Motor neuron (in vitro differentiated cells): ENCODE results near the gene TCERG1L. TPM values are rescaled to one million over a fixed set of nuclear protein-coding genes. Genes with fewer than 3 reads are reported as not detected.

Experiments used
- ATAC-seq, 8 experiments: fragments of 200-7000 bp; cut with Tn5 transposase; replicated peaks in 6 of 8; 2 replicates each; pipeline ENCODE4 v1.8.0; 2021; ENCODE audit warnings: mild to moderate bottlenecking in 8 of 8, moderate library complexity in 8 of 8
- H3K27ac ChIP-seq, 2 donors: fragments of 250-450 bp; sonication (Bioruptor Pico); 2 replicates each; pipeline ENCODE4 v1.9.0; 2021; ENCODE audit warnings: antibody characterized with exemption in 2 of 2, mild to moderate bottlenecking in 2 of 2, moderate library complexity in 1 of 2
- H3K4me1 ChIP-seq, 2 donors: fragments of 250-450 bp; sonication (Bioruptor Pico); replicated peaks in 1 of 2; 2 replicates each; pipeline ENCODE4 v1.6.1; 2021; ENCODE audit warnings: antibody characterized with exemption in 2 of 2, mild to moderate bottlenecking in 2 of 2, moderate library complexity in 1 of 2
- H3K4me3 ChIP-seq, 5 donors: fragments of 250-450 bp; sonication (Bioruptor Pico); 2 replicates each; pipeline ENCODE4 v1.9.0; 2021; ENCODE audit warnings: antibody characterized with exemption in 5 of 5, mild to moderate bottlenecking in 5 of 5, moderate library complexity in 4 of 5
- WGBS, 10 experiments: fragments of 450-650 bp; shearing (Covaris generic); methylation state at CpG; one replicate each; pipeline ENCODE4 v1.0.0; 2022; 5-methylcytosine and 5-hydroxymethylcytosine counted together
- in situ Hi-C, 9 experiments: fragments of 400-800 bp; cut with MboI; loops; one replicate each; pipeline ENCODE4 v1.15.0; 2021; ENCODE audit warnings: low sequenced_read_pairs in 9 of 9, low pct_unique_long_range_greater_than_20kb in 2 of 9; ENCODE audit not compliant: unreplicated experiment in 9 of 9
- total RNA-seq, 8 experiments: library from RNA; unstranded; fragments of 300-600 nt; gene quantifications; 2 replicates each; pipeline versions ENCODE4 v1.2.3 to v1.2.4, GENCODE V29; 2022

The TCERG1L gene
- total RNA-seq, 8 experiments from 2014 or later, result 0.43 to 8.1 (median 2.0) TPM; not detected in 1

- no peak for ATAC-seq
- no peak overlapping the region for H3K4me3 ChIP-seq
- in situ Hi-C loops, result no loop called here
- WGBS, 10 experiments, result 60 to 100% (median 76%) methylated on average over 1 to 9 of the region's 16 CpGs; no CpG with 5 or more reads in 6 of the 10 experiments
- no peaks in the 10 kb centered on the region for H3K4me1 ChIP-seq
- H3K27ac ChIP-seq, result no peak overlapping the region
Measured at GRCh38 chr10:131222986-131223385, 88.5 kb downstream of the TCERG1L start.

- WGBS, 10 experiments, result 47 to 95% (median 72%) methylated on average over 4 to 12 of the region's 23 CpGs; no CpG with 5 or more reads in 2 of the 10 experiments
- in situ Hi-C loops, result no loop called here
- Histone ChIP-seq H3K4me3 (no peak overlapping the region), H3K27ac (no peak overlapping the region), H3K4me1 (no peaks in the 10 kb centered on the region)
- ATAC-seq, result peak in 1 of 8 experiments; percentile 18
Measured at GRCh38 chr10:131221632-131222277, 89.8 kb downstream of the TCERG1L start.

GRCh38 chr10:131220601-131221171 lies 90.8 kb downstream of the TCERG1L start:
- in situ Hi-C loops, result no loop called here
- H3K4me1 ChIP-seq, result no peaks in the 10 kb centered on the region
- 60 to 88% methylated on average over 1 to 2 of the region's 11 CpGs; no CpG with 5 or more reads in 8 of the 10 experiments for WGBS, 10 experiments
- no peak overlapping the region for H3K4me3 ChIP-seq
- ATAC-seq, result no peak
- H3K27ac ChIP-seq, result no peak overlapping the region

GRCh38 chr10:131219955-131220489 lies 91.5 kb downstream of the TCERG1L start:
- ATAC-seq, result no peak
- 0 to 96% (median 34%) methylated on average over 1 to 5 of the region's 15 CpGs; no CpG with 5 or more reads in 4 of the 10 experiments for WGBS, 10 experiments
- Histone ChIP-seq H3K4me1 (no peaks in the 10 kb centered on the region), H3K4me3 (no peak overlapping the region), H3K27ac (no peak overlapping the region)
- in situ Hi-C loops, result no loop called here

- whole genome bisulfite sequencing, 10 experiments, result 40 to 96% (median 78%) methylated on average over 1 to 8 of the region's 10 CpGs; no CpG with 5 or more reads in 7 of the 10 experiments
- in situ Hi-C loops, result no loop called here
- H3K27ac ChIP-seq, result no peak overlapping the region
- no peak for ATAC-seq
- H3K4me1 ChIP-seq, result no peaks in the 10 kb centered on the region
- H3K4me3 ChIP-seq, result no peak overlapping the region
Measured at GRCh38 chr10:131219584-131219886, 92.0 kb downstream of the TCERG1L start.

- no peak for ATAC-seq
- in situ Hi-C loops, result no loop called here
- WGBS, 10 experiments, result 10 to 89% (median 40%) methylated on average over 1 to 4 of the region's 17 CpGs; no CpG with 5 or more reads in 3 of the 10 experiments
- no peak overlapping the region for H3K27ac ChIP-seq
- no peak overlapping the region for H3K4me3 ChIP-seq
- no peaks in the 10 kb centered on the region for H3K4me1 ChIP-seq
Measured at GRCh38 chr10:131218811-131219583, 92.5 kb downstream of the TCERG1L start.

GRCh38 chr10:131216681-131217230 lies 94.8 kb downstream of the TCERG1L start:
- WGBS, 10 experiments, result 0 to 92% (median 37%) methylated on average over 1 to 3 of the region's 9 CpGs; no CpG with 5 or more reads in 4 of the 10 experiments
- Histone ChIP-seq H3K27ac (no peak overlapping the region), H3K4me3 (no peak overlapping the region), H3K4me1 (no peaks in the 10 kb centered on the region)
- no peak for ATAC-seq
- in situ Hi-C loops, result no loop called here

GRCh38 chr10:131215776-131216175 lies 95.7 kb downstream of the TCERG1L start:
- Histone ChIP-seq H3K27ac (no peak overlapping the region), H3K4me1 (no peaks in the 10 kb centered on the region), H3K4me3 (no peak overlapping the region)
- 23 to 95% (median 60%) methylated on average over 1 to 6 of the region's 6 CpGs; no CpG with 5 or more reads in 3 of the 10 experiments for WGBS, 10 experiments
- in situ Hi-C loops, result no loop called here
- ATAC-seq, result no peak

- H3K4me3 ChIP-seq, result no peak overlapping the region
- in situ Hi-C loops, result no loop called here
- WGBS, 10 experiments, result 20 to 95% (median 50%) methylated on average over 3 to 12 of the region's 17 CpGs; no CpG with 5 or more reads in 2 of the 10 experiments
- ATAC-seq, result no peak
- no peaks in the 10 kb centered on the region for H3K4me1 ChIP-seq
- no peak overlapping the region for H3K27ac ChIP-seq
Measured at GRCh38 chr10:131214521-131215244, 96.8 kb downstream of the TCERG1L start.

- Histone ChIP-seq H3K4me1 (no peaks in the 10 kb centered on the region), H3K27ac (no peak overlapping the region), H3K4me3 (no peak overlapping the region)
- 20 to 80% (median 30%) methylated on average over 1 to 2 of the region's 9 CpGs; no CpG with 5 or more reads in 4 of the 10 experiments for WGBS, 10 experiments
- in situ Hi-C loops, result no loop called here
- peak in 3 of 8 experiments; percentile 49 to 65 (median 54) for ATAC-seq
Measured at GRCh38 chr10:131213741-131214505, 97.6 kb downstream of the TCERG1L start.

GRCh38 chr10:131212763-131213325 lies 98.7 kb downstream of the TCERG1L start:
- WGBS, 10 experiments, result 0 to 70% (median 27%) methylated on average over 2 to 4 of the region's 5 CpGs; no CpG with 5 or more reads in 4 of the 10 experiments

More at GRCh38 chr10:131212763-131213325, 98.7 kb downstream of the TCERG1L start:
- H3K4me3 ChIP-seq, result no peak overlapping the region
- no peaks in the 10 kb centered on the region for H3K4me1 ChIP-seq
- H3K27ac ChIP-seq, result no peak overlapping the region
- in situ Hi-C loops, result no loop called here
- ATAC-seq, result peak in 1 of 8 experiments; percentile 44
